Measurements from ENCODE around the gene SULT1E1.

- TF ChIP-seq PPARA (CRISPR knock-in tag; IDR thresholded peaks at IDR 0.05; ENCODE audit: borderline replicate concordance): no peak
- no peak for TF ChIP-seq CREB5 (CRISPR knock-in tag; IDR thresholded peaks at IDR 0.05; ENCODE audit: low read depth)
- no peak for TF ChIP-seq OSR1 (CRISPR knock-in tag; IDR thresholded peaks at IDR 0.05)
- no peak for TF ChIP-seq ISL1 (CRISPR knock-in tag; IDR thresholded peaks at IDR 0.05)
- TF ChIP-seq ZNF70 (CRISPR knock-in tag; IDR thresholded peaks at IDR 0.05): no peak
- TF ChIP-seq BACH2 (CRISPR knock-in tag; IDR thresholded peaks at IDR 0.05; ENCODE audit: borderline replicate concordance): no peak
- no peak for TF ChIP-seq RARB (CRISPR knock-in tag; IDR thresholded peaks at IDR 0.05)
- no peak for TF ChIP-seq ZNF565 (CRISPR knock-in tag; conservative IDR thresholded peaks at IDR 0.05; ENCODE audit: low read depth)
- TF ChIP-seq ZFP30 (CRISPR knock-in tag; IDR thresholded peaks at IDR 0.05): no peak
- no peak for TF ChIP-seq SNAI2 (CRISPR knock-in tag; IDR thresholded peaks at IDR 0.05)
- TF ChIP-seq PATZ1 (CRISPR knock-in tag; IDR thresholded peaks at IDR 0.05; ENCODE audit: borderline replicate concordance): no peak
These were observed 36.9 kb downstream of the SULT1E1 start for GRCh38 chr4:69823048-69823447.

All from SK-N-SH treated with all-trans-retinoic acid at 6 μM for 48 hours (cell line).